Uterus (tissue), 2 donors: ENCODE measurements around the gene MYCBPAP.

ENCODE experiments used
- CTCF ChIP-seq, 4 experiments: fragments of 200-600 bp in 2 of 4; fragments of 450-650 bp in 2 of 4; sonication (generic) in 2 of 4; IDR thresholded peaks; one replicate each; pipeline ENCODE4 v1.5.1; 2016 to 2019; ENCODE audit warnings: antibody characterized with exemption in 4 of 4, mild to moderate bottlenecking in 2 of 4, moderate library complexity in 1 of 4
- POLR2A ChIP-seq, 2 donors: fragments of 450-650 bp; IDR thresholded peaks; one replicate each; pipeline ENCODE4 v1.6.1; 2016; ENCODE audit warnings: antibody characterized with exemption in 2 of 2, mild to moderate bottlenecking in 1 of 2, moderate library complexity in 1 of 2

- no peak for TF ChIP-seq CTCF (IDR thresholded peaks at IDR 0.05)
- TF ChIP-seq POLR2A (IDR thresholded peaks at IDR 0.05), result no peak
Measured at GRCh38 chr17:50572541-50572940, 64.3 kb downstream of the MYCBPAP start.
